ENCODE results near the gene LAIR1.

- TF ChIP-seq TAF1 (IDR thresholded peaks at IDR 0.05; ENCODE audit: low read depth, low read length) (no peak), POLR2AphosphoS5 (IDR thresholded peaks at IDR 0.05; ENCODE audit: low read depth, low read length) (no peak)
Observed at GRCh38 chr19:54354761-54355160, 10.0 kb downstream of the LAIR1 start.

Measured in GM12891 (cell line).